Keratinocyte (primary cell): ENCODE results near the gene CDK2AP2. TPM values are rescaled to one million over a fixed set of nuclear protein-coding genes. Genes with fewer than 3 reads are reported as not detected.

ENCODE experiments used
- DNase-seq: peaks from one replicate; pipeline ENCODE4 v3.0.0-alpha.2; 2011; ENCODE audit warnings: low read depth, missing footprints, low spot score
- FAIRE-seq: peaks from 2 replicates; lab custom pipeline; 2011; peaks lifted over from hg19 to GRCh38; lab: Jason Lieb, UNC
- H2AFZ ChIP-seq: 2 replicates; pipeline ENCODE4 v1.6.0; 2012; ENCODE audit warnings: low read length, control low read depth, inconsistent platforms; ENCODE audit not compliant: control insufficient read depth
- H3K27ac ChIP-seq: 2 replicates; pipeline ENCODE4 v1.5.1; 2011; ENCODE audit warnings: low read length; ENCODE audit not compliant: control insufficient read depth, insufficient read depth
- H3K27me3 ChIP-seq: 3 replicates; pipeline ENCODE4 v1.6.0; 2011; ENCODE audit warnings: low read length; ENCODE audit not compliant: control insufficient read depth, insufficient read depth; ENCODE audit errors: extremely low read depth
- H3K36me3 ChIP-seq, 2 experiments: 2 replicates in 1 of 2; 3 replicates in 1 of 2; pipeline ENCODE4 v1.5.1; 2011; ENCODE audit warnings: low read length in 2 of 2, mild to moderate bottlenecking in 1 of 2; ENCODE audit not compliant: control insufficient read depth in 2 of 2, insufficient read depth in 2 of 2; ENCODE audit errors: extremely low read depth in 1 of 2
- H3K4me1 ChIP-seq: 3 replicates; pipeline ENCODE4 v1.5.1; 2011; ENCODE audit warnings: low read length; ENCODE audit not compliant: control insufficient read depth, insufficient read depth; ENCODE audit errors: extremely low read depth
- H3K4me2 ChIP-seq: 3 replicates; pipeline ENCODE4 v1.6.0; 2011; ENCODE audit warnings: low read depth, low read length; ENCODE audit not compliant: control insufficient read depth, insufficient read depth; ENCODE audit errors: extremely low read depth
- H3K4me3 ChIP-seq, 3 experiments: fragments of 200-600 bp in 1 of 3; sonication (generic) in 1 of 3; 2 replicates in 2 of 3; 3 replicates in 1 of 3; pipeline ENCODE4 v1.5.1; 2011 to 2016; ENCODE audit warnings: low read length in 3 of 3, mild to moderate bottlenecking in 3 of 3, control low read depth in 2 of 3, inconsistent platforms in 1 of 3, low read depth in 1 of 3, mixed read lengths in 1 of 3, mixed run types in 1 of 3, moderate library complexity in 1 of 3; ENCODE audit not compliant: control insufficient read depth in 2 of 3, insufficient read depth in 2 of 3; ENCODE audit errors: extremely low read depth in 1 of 3
- H3K79me2 ChIP-seq: 2 replicates; pipeline ENCODE4 v1.6.0; 2012; ENCODE audit warnings: low read length; ENCODE audit not compliant: control insufficient read depth, insufficient read depth
- H3K9ac ChIP-seq: 3 replicates; pipeline ENCODE4 v1.6.0; 2011; ENCODE audit warnings: low read length; ENCODE audit not compliant: control insufficient read depth, insufficient read depth; ENCODE audit errors: extremely low read depth
- H3K9me1 ChIP-seq: 3 replicates; pipeline ENCODE4 v1.6.0; 2011; ENCODE audit warnings: low read length; ENCODE audit not compliant: control insufficient read depth, insufficient read depth; ENCODE audit errors: extremely low read depth
- H3K9me3 ChIP-seq: 2 replicates; pipeline ENCODE4 v1.5.1; 2012; ENCODE audit warnings: low read depth, low read length; ENCODE audit not compliant: control insufficient read depth
- H4K20me1 ChIP-seq: 3 replicates; pipeline ENCODE4 v1.6.0; 2011; ENCODE audit warnings: low read length; ENCODE audit not compliant: control insufficient read depth, insufficient read depth; ENCODE audit errors: extremely low read depth
- EZH2 ChIP-seq: IDR thresholded peaks from one replicate; pipeline ENCODE4 v1.6.1; 2012; ENCODE audit warnings: inconsistent platforms, mild to moderate bottlenecking, low read length, moderate library complexity
- dilution Hi-C: fragments of 300-500 bp; cut with MboI; formaldehyde crosslinking; loops from one replicate; pipeline ENCODE4 v1.7.0; 2020; ENCODE audit warnings: low sequenced_read_pairs; ENCODE audit not compliant: extremely low pct_ligation_motif_present
- polyA plus RNA-seq, 5 experiments: library from polyadenylated mRNA; depleted of rRNA in 3 of 5; stranded (reverse) in 3 of 5; stranded (forward) in 1 of 5; unstranded in 1 of 5; fragments of >200 nt; gene quantifications; 1 replicate in 1 of 5; 2 replicates in 3 of 5; 3 replicates in 1 of 5; pipeline versions ENCODE4 v1.2.1 to v1.2.3, GENCODE V29; 2011 to 2012; ENCODE audit warnings: missing spikeins in 2 of 5, low read depth in 1 of 5, low replicate concordance in 1 of 5
- small RNA-seq, 3 experiments: library from RNA; depleted of rRNA; stranded (forward); fragments of <200 nt; gene quantifications; one replicate each; pipeline ENCODE3, GENCODE V24; 2012; ENCODE audit warnings: low read depth in 3 of 3, low replicate concordance in 1 of 3; ENCODE audit not compliant: insufficient read length in 3 of 3
- TF ChIP-seq, protein P1 (sequence below), 3 experiments: IDR thresholded peaks in 1 of 3; conservative IDR thresholded peaks in 1 of 3; optimal IDR thresholded peaks in 1 of 3; 2 replicates in 2 of 3; 3 replicates in 1 of 3; pipeline versions ENCODE3 to v1.5.1; 2011; ENCODE audit warnings: low read length in 3 of 3, mild to moderate bottlenecking in 3 of 3, moderate library complexity in 2 of 3, control low read depth in 1 of 3, inconsistent platforms in 1 of 3; ENCODE audit not compliant: insufficient read depth in 2 of 3; ENCODE audit errors: extremely low read depth in 1 of 3

The CDK2AP2 gene
- polyA plus RNA-seq, 1 donor (not counting 4 experiments of a cell fraction or from before 2014, with no cell fraction given) = 9.7 TPM

DNA sequence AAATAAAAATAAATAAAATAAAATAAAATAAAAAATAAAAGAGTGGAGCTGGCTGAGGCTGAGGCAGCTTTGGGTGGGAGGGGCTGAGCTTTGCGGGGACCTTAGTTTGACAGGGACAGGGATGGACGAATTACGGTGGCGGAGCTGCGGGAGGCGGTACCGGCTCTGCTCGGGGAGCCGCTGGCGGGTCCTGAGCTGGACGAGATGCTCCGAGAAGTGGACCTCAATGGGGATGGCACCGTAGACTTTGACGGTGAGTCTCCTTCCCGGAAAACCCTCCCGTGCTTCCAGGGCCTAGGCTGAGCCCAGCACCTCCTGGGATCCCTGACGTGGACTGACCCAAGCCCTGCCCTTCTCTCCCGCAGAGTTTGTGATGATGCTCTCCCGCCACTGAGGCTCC is 49.7 kb downstream of the CDK2AP2 start:
- Histone ChIP-seq H4K20me1 (no peaks in the 10 kb centered on the region), H3K79me2 (no peaks in the 10 kb centered on the region), H3K9me1 (no peaks in the 10 kb centered on the region), H3K9me3 (no peaks in the 10 kb centered on the region), H3K4me3 (no peak overlapping the region), H3K36me3 (no peaks in the 10 kb centered on the region), H3K27me3 (no peaks in the 10 kb centered on the region), H3K9ac (no peak overlapping the region), H2AFZ (no peak overlapping the region), H3K4me2 (no peak overlapping the region), H3K4me1 (peaks cover 2% of the 10 kb centered on the region), H3K27ac (no peak overlapping the region)
- TF ChIP-seq, protein P1, sequence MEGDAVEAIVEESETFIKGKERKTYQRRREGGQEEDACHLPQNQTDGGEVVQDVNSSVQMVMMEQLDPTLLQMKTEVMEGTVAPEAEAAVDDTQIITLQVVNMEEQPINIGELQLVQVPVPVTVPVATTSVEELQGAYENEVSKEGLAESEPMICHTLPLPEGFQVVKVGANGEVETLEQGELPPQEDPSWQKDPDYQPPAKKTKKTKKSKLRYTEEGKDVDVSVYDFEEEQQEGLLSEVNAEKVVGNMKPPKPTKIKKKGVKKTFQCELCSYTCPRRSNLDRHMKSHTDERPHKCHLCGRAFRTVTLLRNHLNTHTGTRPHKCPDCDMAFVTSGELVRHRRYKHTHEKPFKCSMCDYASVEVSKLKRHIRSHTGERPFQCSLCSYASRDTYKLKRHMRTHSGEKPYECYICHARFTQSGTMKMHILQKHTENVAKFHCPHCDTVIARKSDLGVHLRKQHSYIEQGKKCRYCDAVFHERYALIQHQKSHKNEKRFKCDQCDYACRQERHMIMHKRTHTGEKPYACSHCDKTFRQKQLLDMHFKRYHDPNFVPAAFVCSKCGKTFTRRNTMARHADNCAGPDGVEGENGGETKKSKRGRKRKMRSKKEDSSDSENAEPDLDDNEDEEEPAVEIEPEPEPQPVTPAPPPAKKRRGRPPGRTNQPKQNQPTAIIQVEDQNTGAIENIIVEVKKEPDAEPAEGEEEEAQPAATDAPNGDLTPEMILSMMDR (optimal IDR thresholded peaks at IDR 0.05 in 1 of 3, IDR thresholded peaks at IDR 0.05 in 1 of 3, conservative IDR thresholded peaks at IDR 0.05 in 1 of 3; ENCODE audit: extremely low read depth in 1 of 3, insufficient read depth in 2 of 3, low read length in 3 of 3) = no peak
- TF ChIP-seq EZH2 = no peak
- dilution Hi-C loops = no loop called here
- DNase-seq (no peak), FAIRE-seq (no peak)

DNA sequence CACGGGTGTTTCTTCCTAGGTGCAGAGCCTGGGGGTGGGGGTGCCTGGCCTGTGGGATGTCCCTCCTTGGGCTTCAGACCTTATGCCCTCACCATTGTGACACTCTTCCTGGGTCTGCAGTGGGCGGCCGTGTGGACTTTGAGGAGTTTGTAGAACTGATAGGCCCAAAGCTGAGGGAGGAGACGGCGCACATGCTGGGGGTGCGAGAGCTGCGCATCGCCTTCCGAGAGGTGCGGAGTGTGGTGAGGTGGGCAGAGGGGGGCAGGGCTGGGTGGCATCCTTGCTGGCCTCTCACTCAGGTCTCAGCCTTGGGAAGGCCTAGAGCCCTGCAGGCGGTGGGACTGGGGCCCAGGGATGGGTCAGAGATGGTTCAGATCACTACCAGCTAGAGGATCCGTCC is 50.5 kb downstream of the CDK2AP2 start:
- DNase-seq = no peak
- FAIRE-seq = no peak
- Histone ChIP-seq H3K4me1 (peaks cover 2% of the 10 kb centered on the region), H3K9me1 (no peaks in the 10 kb centered on the region), H3K4me2 (no peak overlapping the region), H4K20me1 (no peaks in the 10 kb centered on the region), H3K4me3 (no peak overlapping the region), H3K36me3 (no peaks in the 10 kb centered on the region), H3K79me2 (no peaks in the 10 kb centered on the region), H3K9ac (no peak overlapping the region), H2AFZ (no peak overlapping the region), H3K27ac (no peak overlapping the region), H3K9me3 (no peaks in the 10 kb centered on the region), H3K27me3 (no peaks in the 10 kb centered on the region)
- TF ChIP-seq, protein P1 (optimal IDR thresholded peaks at IDR 0.05 in 1 of 3, IDR thresholded peaks at IDR 0.05 in 1 of 3, conservative IDR thresholded peaks at IDR 0.05 in 1 of 3; ENCODE audit: extremely low read depth in 1 of 3, insufficient read depth in 2 of 3, low read length in 3 of 3) = no peak
- TF ChIP-seq EZH2 = no peak
- dilution Hi-C loops = no loop called here

Small RNA genes lying within 50 kb of the gene (small RNA-seq; reads per million reads assigned to genes)
- gene MIR6752 = 0 reads per million in 3 experiments

Other genes starting within 250 kb of the CDK2AP2 start
- 21.1 to 29.2 TPM (median 23.3 TPM) in 3 replicates for gene GRK2, start 241.7 kb downstream of the CDK2AP2 start, polyA plus RNA-seq
- 18.1 to 40.1 TPM (median 25.0 TPM) in 3 replicates for gene ANKRD13D, start 218.9 kb downstream of the CDK2AP2 start, polyA plus RNA-seq
- 20.5 to 39.2 TPM (median 24.8 TPM) in 3 replicates for gene SSH3, start 204.6 kb downstream of the CDK2AP2 start, polyA plus RNA-seq
- 35.7 to 60.9 TPM (median 43.3 TPM) in 3 replicates for gene POLD4, start 154.6 kb downstream of the CDK2AP2 start, polyA plus RNA-seq
- gene CLCF1, start 134.6 kb downstream of the CDK2AP2 start, polyA plus RNA-seq = 2.2 to 4.9 TPM (median 2.7 TPM) in 3 replicates
- 5.7 to 8.5 TPM (median 8.0 TPM) in 3 replicates for gene RAD9A, start 116.2 kb downstream of the CDK2AP2 start, polyA plus RNA-seq
- 122 to 235 TPM (median 129 TPM) in 3 replicates for gene PPP1CA, start 106.3 kb downstream of the CDK2AP2 start, polyA plus RNA-seq
- gene TBC1D10C, start 104.1 kb downstream of the CDK2AP2 start, polyA plus RNA-seq = not detected in 3 replicates
- not detected in 3 replicates for gene CARNS1, start 92.5 kb downstream of the CDK2AP2 start, polyA plus RNA-seq
- 59.5 to 83.0 TPM (median 61.4 TPM) in 3 replicates for gene RPS6KB2, start 79.7 kb downstream of the CDK2AP2 start, polyA plus RNA-seq
- gene PTPRCAP, start 70.5 kb downstream of the CDK2AP2 start, polyA plus RNA-seq = 0.10 TPM in 1 of 3 replicates, not detected in the others
- 49.2 to 91.4 TPM (median 58.5 TPM) in 3 replicates for gene CORO1B, start 64.7 kb downstream of the CDK2AP2 start, polyA plus RNA-seq
- not detected in 3 replicates for gene GPR152, start 55.4 kb downstream of the CDK2AP2 start, polyA plus RNA-seq
- gene CABP4, start 52.8 kb downstream of the CDK2AP2 start, polyA plus RNA-seq = not detected in 3 replicates
- 24.7 to 71.1 TPM (median 40.4 TPM) in 3 replicates for gene TMEM134, start 38.9 kb downstream of the CDK2AP2 start, polyA plus RNA-seq
- 32.5 to 42.9 TPM (median 35.3 TPM) in 3 replicates for gene AIP, start 25.1 kb downstream of the CDK2AP2 start, polyA plus RNA-seq
- gene PITPNM1, start 2.8 kb downstream of the CDK2AP2 start, polyA plus RNA-seq = 10.6 to 25.2 TPM (median 15.9 TPM) in 3 replicates
- not detected in 3 replicates for gene CABP2, start 15.3 kb upstream of the CDK2AP2 start, polyA plus RNA-seq
- gene GSTP1, start 75.7 kb upstream of the CDK2AP2 start, polyA plus RNA-seq = 1,511 to 3,251 TPM (median 1,575 TPM) in 3 replicates
- 92.9 to 118 TPM (median 102 TPM) in 3 replicates for gene NDUFV1, start 98.8 kb upstream of the CDK2AP2 start, polyA plus RNA-seq
- gene NUDT8, start 121.8 kb upstream of the CDK2AP2 start, polyA plus RNA-seq = 1.1 to 1.6 TPM (median 1.5 TPM) in 3 replicates
- not detected in 3 replicates for gene TBX10, start 131.6 kb upstream of the CDK2AP2 start, polyA plus RNA-seq
- not detected in 3 replicates for gene ACY3, start 142.6 kb upstream of the CDK2AP2 start, polyA plus RNA-seq
- gene ALDH3B2, start 166.5 kb upstream of the CDK2AP2 start, polyA plus RNA-seq = 0.25 to 1.1 TPM (median 0.67 TPM) in 3 replicates